ENCODE data around the gene LRCH1. TPM values are rescaled to one million over a fixed set of nuclear protein-coding genes. Genes with fewer than 3 reads are reported as not detected.

Gene LRCH1
- total RNA-seq, 4 donors from 2014 or later: 34.3 to 43.9 (median 40.3) TPM

GRCh38 chr13:46603165-46603603 lies 50.2 kb downstream of the LRCH1 start:
- WGBS, 2 donors: 57 to 58% methylated on average over 4 of the region's 4 CpGs
- H3K4me3 ChIP-seq (ENCODE audit: low read depth, poor library complexity, severe bottlenecking): no peak overlapping the region
- no peak for DNase-seq (ENCODE audit: low spot score in 2 of 2)
- TF ChIP-seq POLR2A (IDR thresholded peaks at IDR 0.05): no peak
- TF ChIP-seq, protein P1, sequence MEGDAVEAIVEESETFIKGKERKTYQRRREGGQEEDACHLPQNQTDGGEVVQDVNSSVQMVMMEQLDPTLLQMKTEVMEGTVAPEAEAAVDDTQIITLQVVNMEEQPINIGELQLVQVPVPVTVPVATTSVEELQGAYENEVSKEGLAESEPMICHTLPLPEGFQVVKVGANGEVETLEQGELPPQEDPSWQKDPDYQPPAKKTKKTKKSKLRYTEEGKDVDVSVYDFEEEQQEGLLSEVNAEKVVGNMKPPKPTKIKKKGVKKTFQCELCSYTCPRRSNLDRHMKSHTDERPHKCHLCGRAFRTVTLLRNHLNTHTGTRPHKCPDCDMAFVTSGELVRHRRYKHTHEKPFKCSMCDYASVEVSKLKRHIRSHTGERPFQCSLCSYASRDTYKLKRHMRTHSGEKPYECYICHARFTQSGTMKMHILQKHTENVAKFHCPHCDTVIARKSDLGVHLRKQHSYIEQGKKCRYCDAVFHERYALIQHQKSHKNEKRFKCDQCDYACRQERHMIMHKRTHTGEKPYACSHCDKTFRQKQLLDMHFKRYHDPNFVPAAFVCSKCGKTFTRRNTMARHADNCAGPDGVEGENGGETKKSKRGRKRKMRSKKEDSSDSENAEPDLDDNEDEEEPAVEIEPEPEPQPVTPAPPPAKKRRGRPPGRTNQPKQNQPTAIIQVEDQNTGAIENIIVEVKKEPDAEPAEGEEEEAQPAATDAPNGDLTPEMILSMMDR (IDR thresholded peaks at IDR 0.05): no peak
- intact Hi-C loops (cut with DNase I; ENCODE audit: low total_unique reads): no loop called here

DNA sequence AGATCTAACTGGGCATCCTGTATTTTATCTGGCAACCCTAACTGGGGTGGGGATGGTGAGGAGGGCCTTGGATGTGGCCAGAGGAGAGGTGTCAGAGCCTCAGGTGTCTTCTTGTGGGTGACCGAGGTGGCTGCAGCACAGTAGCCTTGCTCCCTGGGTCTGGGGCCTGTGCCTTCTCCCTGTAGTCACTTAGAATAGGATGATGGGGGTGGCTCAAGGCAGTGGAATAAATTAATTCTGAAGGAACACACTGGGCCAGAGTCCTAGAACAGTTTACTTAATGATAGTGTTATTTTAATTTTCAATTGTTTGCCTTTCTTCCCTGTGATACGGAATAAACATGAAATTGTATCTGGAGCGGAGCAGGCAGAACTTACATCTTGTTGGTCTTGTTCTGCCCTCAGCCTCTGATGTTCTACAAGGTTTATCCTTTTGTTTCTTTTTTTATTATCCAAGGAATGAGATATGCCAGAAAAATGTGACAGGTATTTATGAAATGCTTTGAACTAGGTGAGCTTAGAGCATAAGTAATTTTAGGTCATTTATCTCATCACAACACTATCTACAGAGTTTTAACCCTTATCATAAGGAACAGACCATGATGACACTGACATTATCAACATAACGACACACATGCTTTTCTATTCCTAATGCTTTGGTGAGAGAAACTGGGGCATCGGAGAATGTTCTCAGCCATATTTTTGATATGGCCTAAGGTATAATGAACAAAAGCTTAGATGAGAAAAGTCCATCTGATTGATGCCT lies 51.4 kb downstream of the LRCH1 start:
- 82 to 85% methylated on average over 5 of the region's 5 CpGs for WGBS, 2 donors
- TF ChIP-seq, protein P1 (IDR thresholded peaks at IDR 0.05): no peak
- no peak for TF ChIP-seq POLR2A (IDR thresholded peaks at IDR 0.05)
- intact Hi-C loops (cut with DNase I; ENCODE audit: low total_unique reads): no loop called here
- no peak overlapping the region for H3K4me3 ChIP-seq (ENCODE audit: low read depth, poor library complexity, severe bottlenecking)
- DNase-seq (ENCODE audit: low spot score in 2 of 2): no peak

GRCh38 chr13:46605076-46605824 lies 52.3 kb downstream of the LRCH1 start:
- intact Hi-C loops (cut with DNase I; ENCODE audit: low total_unique reads): no loop called here
- TF ChIP-seq POLR2A (IDR thresholded peaks at IDR 0.05): no peak
- TF ChIP-seq, protein P1 (IDR thresholded peaks at IDR 0.05): no peak
- no peak for DNase-seq (ENCODE audit: low spot score in 2 of 2)
- whole genome bisulfite sequencing, 2 donors: 27 to 34% methylated on average over 4 of the region's 4 CpGs
- no peak overlapping the region for H3K4me3 ChIP-seq (ENCODE audit: low read depth, poor library complexity, severe bottlenecking)

DNA sequence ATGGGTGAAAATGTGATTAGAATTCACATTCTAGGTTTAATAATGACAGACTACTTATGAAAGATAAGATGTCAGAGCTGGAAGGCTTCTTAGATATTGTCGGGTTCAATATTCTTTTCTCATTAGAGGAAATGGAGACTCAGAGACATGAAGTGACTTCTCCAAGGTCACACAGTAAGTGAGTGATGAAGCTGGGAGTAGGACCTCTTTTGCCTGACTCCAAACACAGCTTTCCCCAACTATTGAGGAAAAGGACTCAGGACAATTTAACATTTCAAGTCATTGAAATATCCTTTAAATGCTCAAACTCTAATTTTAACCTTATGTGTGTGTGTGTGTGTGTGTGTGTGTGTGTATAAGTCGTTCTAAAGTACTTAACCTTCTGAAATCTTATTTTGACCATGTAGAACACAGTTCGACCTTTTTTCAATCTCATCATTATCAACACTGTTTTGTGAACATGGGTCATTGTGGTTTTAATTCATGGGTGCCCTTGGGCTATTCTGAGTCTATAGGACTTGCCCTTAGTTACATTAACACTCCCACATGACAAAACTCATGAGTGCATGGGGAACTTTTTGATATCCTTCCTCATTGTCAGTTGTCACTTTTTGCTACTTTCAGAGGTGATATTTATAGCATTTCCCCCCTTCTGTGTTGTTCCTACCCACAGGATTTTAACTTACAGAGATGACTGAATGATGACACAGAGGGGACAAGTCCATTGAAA lies 53.0 kb downstream of the LRCH1 start:
- DNase-seq (ENCODE audit: low spot score in 2 of 2): no peak
- H3K4me3 ChIP-seq (ENCODE audit: low read depth, poor library complexity, severe bottlenecking): no peak overlapping the region
- intact Hi-C loops (cut with DNase I; ENCODE audit: low total_unique reads): no loop called here
- TF ChIP-seq POLR2A (IDR thresholded peaks at IDR 0.05): no peak
- TF ChIP-seq, protein P1 (IDR thresholded peaks at IDR 0.05): no peak
- 69 to 84% methylated on average over 3 of the region's 3 CpGs for WGBS, 2 donors

DNA sequence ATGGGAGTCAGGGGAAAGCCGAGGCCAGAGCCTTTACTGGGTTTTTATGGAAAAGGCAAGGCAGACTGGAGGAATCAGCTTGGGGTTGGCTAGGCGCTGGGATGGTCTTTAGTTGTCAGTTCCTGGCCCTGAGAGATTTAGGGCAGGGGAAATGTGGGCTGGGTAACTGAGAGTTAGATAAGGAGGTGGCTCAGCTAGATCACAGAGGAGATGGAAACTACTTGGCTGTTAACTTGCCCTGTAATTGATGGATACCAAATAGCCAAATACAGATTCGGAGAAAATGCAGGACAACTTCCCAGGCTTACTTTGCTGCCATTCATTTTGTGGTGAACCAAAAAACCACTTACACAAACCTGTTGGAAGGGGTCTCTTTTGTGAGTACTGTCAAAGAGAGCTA lies 54.0 kb downstream of the LRCH1 start:
- no peak for DNase-seq (ENCODE audit: low spot score in 2 of 2)
- H3K4me3 ChIP-seq (ENCODE audit: low read depth, poor library complexity, severe bottlenecking): no peak overlapping the region
- TF ChIP-seq, protein P1 (IDR thresholded peaks at IDR 0.05): no peak
- no peak for TF ChIP-seq POLR2A (IDR thresholded peaks at IDR 0.05)
- intact Hi-C loops (cut with DNase I; ENCODE audit: low total_unique reads): no loop called here
- WGBS, 2 donors: 77% methylated on average over 3 of the region's 3 CpGs

Measured in lower leg skin (tissue), 4 donors.